Vein endothelial cell (primary cell): ENCODE measurements around the gene DNM1L. TPM values are rescaled to one million over a fixed set of nuclear protein-coding genes. Genes with fewer than 3 reads are reported as not detected.

ENCODE experiments used
- small RNA-seq: library from RNA; depleted of rRNA; stranded (forward); fragments of <200 nt; gene quantifications from one replicate; pipeline ENCODE3, GENCODE V24; 2012
- total RNA-seq: library from RNA; depleted of rRNA; stranded (reverse); fragments of >200 nt; gene quantifications from 2 replicates; pipeline ENCODE4 v1.2.3, GENCODE V29; 2012

The DNM1L gene
- 72.2 and 101 TPM in 2 replicates for total RNA-seq

DNA sequence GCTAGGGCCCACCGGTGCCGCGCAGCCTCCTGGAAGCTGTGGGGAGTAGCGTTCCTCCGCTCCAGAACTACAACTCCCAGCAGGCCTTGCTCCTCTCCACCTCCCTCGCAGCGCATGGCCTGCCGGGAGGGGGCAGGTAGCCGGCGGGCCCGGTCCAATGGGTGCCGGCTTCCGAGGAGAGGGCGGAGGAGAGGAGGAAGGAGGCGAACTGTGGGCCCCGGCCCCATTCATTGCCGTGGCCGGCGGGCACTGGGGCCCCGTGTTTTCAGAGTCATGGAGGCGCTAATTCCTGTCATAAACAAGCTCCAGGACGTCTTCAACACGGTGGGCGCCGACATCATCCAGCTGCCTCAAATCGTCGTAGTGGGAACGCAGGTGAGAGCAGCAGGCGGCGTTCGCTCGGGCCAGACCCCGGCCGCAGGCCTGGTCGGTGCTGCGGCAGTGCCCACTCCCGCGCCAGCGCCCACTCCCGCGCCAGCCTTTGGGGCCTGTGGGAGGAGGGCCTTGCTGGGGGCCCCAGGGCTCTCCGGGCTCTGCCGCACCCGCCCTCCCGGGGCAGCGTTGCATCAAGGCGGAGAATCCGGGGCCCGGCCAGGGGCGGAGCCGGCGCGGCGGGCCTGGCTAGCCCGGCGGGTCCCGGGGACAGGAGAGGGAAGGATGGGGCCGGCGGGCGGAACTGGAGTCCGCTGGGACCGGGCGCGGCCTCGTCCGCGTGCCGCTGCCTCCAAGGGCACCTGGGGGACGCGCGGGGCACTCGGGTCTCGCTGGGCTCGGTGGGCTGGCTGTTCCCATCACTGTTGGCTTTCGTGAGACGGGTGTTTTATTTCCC lies at the start of gene DNM1L:
DNM1L (plus strand) TSS at position 211 of the 829 bp plus-strand sequence; CDS start at position 274, 63 bp downstream.

DNA sequence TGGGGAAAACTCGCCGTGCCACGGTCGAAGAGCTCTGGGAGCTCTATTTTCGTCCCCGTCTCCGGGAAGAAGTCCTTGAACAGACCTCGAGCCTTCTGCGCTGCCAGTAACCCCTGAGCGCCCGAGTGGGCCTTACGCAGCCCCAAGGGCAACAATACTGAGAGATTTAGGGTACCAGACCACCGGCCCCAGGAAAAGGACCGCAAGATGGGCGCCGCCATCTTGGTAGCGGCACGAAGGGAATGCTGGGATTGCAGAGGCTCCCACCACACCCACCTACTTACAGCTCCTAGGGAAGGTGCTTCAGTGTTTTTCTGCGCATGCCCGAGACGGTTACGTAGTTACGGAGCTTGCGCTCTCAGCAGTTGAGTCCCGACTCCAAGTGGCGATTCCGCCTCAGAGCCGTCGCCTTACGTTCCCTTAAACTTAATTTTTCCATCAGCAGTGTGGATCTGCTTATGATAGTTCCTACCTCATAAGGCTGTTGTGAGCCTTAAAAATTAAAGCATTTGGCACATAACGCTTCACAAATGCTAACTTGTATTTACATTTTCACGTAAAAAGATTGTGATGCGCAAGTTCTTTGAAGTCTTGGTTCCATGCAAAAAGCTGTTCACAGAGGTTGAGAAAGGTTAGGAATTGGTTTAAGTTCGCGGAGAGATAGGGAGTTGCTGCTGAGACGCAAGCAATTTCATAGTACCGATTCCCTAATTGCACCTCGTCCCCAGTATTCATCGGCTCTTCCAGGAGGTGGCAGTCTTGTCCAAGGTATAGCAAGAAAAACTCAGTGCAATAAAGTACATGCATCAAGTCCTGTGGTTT lies 76.8 kb downstream of the DNM1L start, which contains the start of gene YARS2:
YARS2 (minus strand) TSS at position 244 of the 822 bp plus-strand sequence; CDS start at position 221, 23 bp downstream.

Small RNA genes lying within 50 kb of the gene (small RNA-seq; reads per million reads assigned to genes)
- gene RF00019: not detected

Other genes with a start within 250 kb of the DNM1L start
- 37.3 and 38.9 TPM in 2 replicates for gene YARS2, start 76.6 kb downstream of the DNM1L start, total RNA-seq
- gene PKP2, start 217.5 kb downstream of the DNM1L start, total RNA-seq: 3.4 and 16.0 TPM in 2 replicates